Liver (tissue), 9 donors: ENCODE data around the gene PINK1. TPM values are rescaled to one million over a fixed set of nuclear protein-coding genes. Genes with fewer than 3 reads are reported as not detected.
A peak's percentile ranks its signal among the peaks of the same experiment; 100 is the strongest.

Source experiments
- DNase-seq: peaks from one replicate; pipeline ENCODE4 v3.0.0-alpha.2; 2017; ENCODE audit warnings: low spot score
- H3K27ac ChIP-seq, 2 donors: one replicate each; pipeline ENCODE4 v1.7.0; 2013; ENCODE audit warnings: inconsistent platforms in 2 of 2, low read length in 2 of 2, control low read depth in 1 of 2, low read depth in 1 of 2, mild to moderate bottlenecking in 1 of 2
- H3K27me3 ChIP-seq, 4 donors: one replicate each; pipeline versions ENCODE4 v1.6.1 to v1.7.0; 2013; ENCODE audit warnings: low read length in 3 of 4, inconsistent platforms in 1 of 4, mild to moderate bottlenecking in 1 of 4, moderate library complexity in 1 of 4; ENCODE audit not compliant: control insufficient read depth in 4 of 4, insufficient read depth in 4 of 4
- H3K36me3 ChIP-seq, 4 donors: one replicate each; pipeline versions ENCODE4 v1.6.1 to v1.7.0; 2013; ENCODE audit warnings: low read length in 3 of 4, mild to moderate bottlenecking in 3 of 4, low read depth in 1 of 4, moderate library complexity in 1 of 4; ENCODE audit not compliant: control insufficient read depth in 4 of 4, insufficient read depth in 3 of 4
- H3K4me1 ChIP-seq, 4 donors: one replicate each; pipeline versions ENCODE4 v1.6.1 to v1.7.0; 2013; ENCODE audit warnings: low read length in 3 of 4, mild to moderate bottlenecking in 3 of 4, moderate library complexity in 1 of 4; ENCODE audit not compliant: control insufficient read depth in 4 of 4, insufficient read depth in 4 of 4
- H3K4me3 ChIP-seq, 3 donors: one replicate each; pipeline versions ENCODE4 v1.6.1 to v1.7.0; 2013; ENCODE audit warnings: low read length in 3 of 3, control low read depth in 1 of 3, low read depth in 1 of 3, mild to moderate bottlenecking in 1 of 3
- H3K9ac ChIP-seq, 2 donors: one replicate each; pipeline ENCODE4 v1.7.0; 2013; ENCODE audit warnings: low read length in 2 of 2, mild to moderate bottlenecking in 2 of 2, moderate library complexity in 2 of 2, control low read depth in 1 of 2, low read depth in 1 of 2
- H3K9me3 ChIP-seq, 4 donors: one replicate each; pipeline versions ENCODE4 v1.6.1 to v1.7.0; 2013; ENCODE audit warnings: low read length in 3 of 4; ENCODE audit not compliant: control insufficient read depth in 4 of 4
- ATF3 ChIP-seq: IDR thresholded peaks from 2 replicates; pipeline ENCODE4 v1.6.1; 2016; ENCODE audit warnings: antibody characterized with exemption
- CTCF ChIP-seq: fragments of 150-350 bp; IDR thresholded peaks from 2 replicates; pipeline ENCODE4 v1.5.1; 2017; ENCODE audit warnings: improper control_type of control experiment, low read depth, low read length; ENCODE audit not compliant: missing input control
- EGR1 ChIP-seq, 2 donors: IDR thresholded peaks; 2 replicates each; pipeline ENCODE4 v1.6.1; 2016 to 2018; ENCODE audit warnings: antibody characterized with exemption in 2 of 2, low read depth in 2 of 2
- FOXA1 ChIP-seq: IDR thresholded peaks from 2 replicates; pipeline ENCODE4 v1.6.1; 2016; ENCODE audit warnings: antibody characterized with exemption
- HNF4A ChIP-seq, 2 donors: conservative IDR thresholded peaks; 2 replicates each; pipeline ENCODE4 v1.6.1; 2016; ENCODE audit warnings: antibody characterized with exemption in 2 of 2, mild to moderate bottlenecking in 2 of 2
- HNF4G ChIP-seq: IDR thresholded peaks from 2 replicates; pipeline ENCODE4 v1.6.1; 2016; ENCODE audit warnings: antibody characterized with exemption
- MAX ChIP-seq: IDR thresholded peaks from 2 replicates; pipeline ENCODE4 v1.6.1; 2016; ENCODE audit warnings: antibody characterized with exemption
- RAD21 ChIP-seq, 2 donors: IDR thresholded peaks; 2 replicates each; pipeline ENCODE4 v1.6.1; 2016; ENCODE audit warnings: antibody characterized with exemption in 2 of 2, mild to moderate bottlenecking in 2 of 2
- REST ChIP-seq: IDR thresholded peaks from 2 replicates; pipeline ENCODE4 v1.6.1; 2016; ENCODE audit warnings: antibody characterized with exemption, mild to moderate bottlenecking
- RXRA ChIP-seq, 2 donors: IDR thresholded peaks; 2 replicates each; pipeline ENCODE4 v1.6.1; 2017 to 2018; ENCODE audit warnings: antibody characterized with exemption in 2 of 2, mild to moderate bottlenecking in 1 of 2
- SP1 ChIP-seq: IDR thresholded peaks from 2 replicates; pipeline ENCODE4 v1.6.1; 2018; ENCODE audit warnings: antibody characterized with exemption, mild to moderate bottlenecking
- TAF1 ChIP-seq: conservative IDR thresholded peaks from 2 replicates; pipeline ENCODE4 v1.6.1; 2016; ENCODE audit warnings: antibody characterized with exemption, mild to moderate bottlenecking
- YY1 ChIP-seq: IDR thresholded peaks from 2 replicates; pipeline ENCODE4 v1.6.1; 2016; ENCODE audit warnings: antibody characterized with exemption, mild to moderate bottlenecking
- WGBS: extraction: QIAGEN DNeasy Blood & Tissue Kit; methylation state at CpG from one replicate; pipeline ENCODE4 v1.1.7; 2013; 5-methylcytosine and 5-hydroxymethylcytosine counted together
- polyA plus RNA-seq, 2 donors: library from polyadenylated mRNA; stranded (reverse) in 1 of 2; unstranded in 1 of 2; fragments of 200-250 nt in 1 of 2; fragments of >200 nt in 1 of 2; fragmentation: Nextera tagmentation in 1 of 2; extraction: Ambion mirVana in 1 of 2; gene quantifications; one replicate each; pipeline versions ENCODE4 v1.2.1 to v1.2.3, GENCODE V29; 2013 to 2015
- total RNA-seq, 2 donors: library from RNA; depleted of rRNA; stranded (reverse); fragments of >200 nt; gene quantifications; one replicate each; pipeline ENCODE4 v1.2.3, GENCODE V29; 2014
- donor health status: healthy.
- donor health status: healthy.
- donor health status: healthy.
- donor health status: healthy.
- donor health status: healthy.

PINK1 gene
- total and polyA plus RNA-seq, 4 donors: 52.7 to 118 (median 62.2) TPM

- Histone ChIP-seq H3K9me3 (no peaks in the 10 kb centered on the region), H3K27me3 (no peaks in the 10 kb centered on the region), H3K4me3 (no peak overlapping the region), H3K36me3 (peaks cover 15 to 46% (median 33%) of the 10 kb centered on the region in 4 donors), H3K9ac (no peak overlapping the region), H3K4me1 (peaks cover 0 to 26% (median 20%) of the 10 kb centered on the region in 4 donors), H3K27ac (no peak overlapping the region)
- no peak for DNase-seq
- 91% methylated on average over 16 of the region's 16 CpGs for WGBS
- TF ChIP-seq MAX: no peak
- TF ChIP-seq RXRA (IDR thresholded peaks at IDR 0.05): no peak
- TF ChIP-seq FOXA1: no peak
- TF ChIP-seq YY1: no peak
Measured at GRCh38 chr1:20658166-20658915, 25.1 kb downstream of the PINK1 start.

GRCh38 chr1:20660363-20660762, 27.1 kb downstream of the PINK1 start:
- H3K4me1 ChIP-seq: peaks cover 0 to 26% (median 20%) of the 10 kb centered on the region in 4 donors
- H3K27ac ChIP-seq: no peak overlapping the region
- no peak for DNase-seq
- H3K9ac ChIP-seq: peak overlapping the region; percentile 75 to 96
- H3K9me3 ChIP-seq: no peaks in the 10 kb centered on the region
- no peak for TF ChIP-seq REST
- TF ChIP-seq TAF1: no peak
- no peak for TF ChIP-seq EGR1 (IDR thresholded peaks at IDR 0.05; ENCODE audit: low read depth in 2 of 2)
- no peak for TF ChIP-seq FOXA1
- TF ChIP-seq MAX: no peak
- TF ChIP-seq SP1: no peak
- no peak for TF ChIP-seq HNF4A (conservative IDR thresholded peaks at IDR 0.05)
- no peak for TF ChIP-seq RAD21 (IDR thresholded peaks at IDR 0.05)
- no peak for TF ChIP-seq ATF3
- no peak for TF ChIP-seq HNF4G
- TF ChIP-seq RXRA (IDR thresholded peaks at IDR 0.05): no peak
- no peak for TF ChIP-seq CTCF
- H3K4me3 ChIP-seq: peak overlapping the region; percentile 80 to 95 (median 84)
- H3K27me3 ChIP-seq: no peaks in the 10 kb centered on the region
- 18% methylated on average over 3 of the region's 3 CpGs for WGBS
- H3K36me3 ChIP-seq: peaks cover 6 to 29% (median 21%) of the 10 kb centered on the region in 4 donors
